ENCODE measurements around the gene GPR26. TPM values are rescaled to one million over a fixed set of nuclear protein-coding genes. Genes with fewer than 3 reads are reported as not detected.

Gene GPR26
- total RNA-seq, 2 donors from 2014 or later = not detected

GRCh38 chr10:123674741-123675140, 8.6 kb downstream of the GPR26 start:
- no peak for TF ChIP-seq CTCF (conservative IDR thresholded peaks at IDR 0.05)
- H3K27me3 ChIP-seq (ENCODE audit: control insufficient read depth, insufficient read depth, low read length, poor library complexity, severe bottlenecking) = peaks cover 5% of the 10 kb centered on the region
- H3K27me3 Mint-ChIP-seq (ENCODE audit: insufficient read depth) = peaks cover 12% of the 10 kb centered on the region
- H3K4me1 Mint-ChIP-seq = no peaks in the 10 kb centered on the region
- H3K36me3 ChIP-seq (ENCODE audit: control insufficient read depth, insufficient read depth, low read length) = no peaks in the 10 kb centered on the region
- H3K4me1 ChIP-seq (ENCODE audit: control insufficient read depth, insufficient read depth, low read length) = no peaks in the 10 kb centered on the region
- no peak for DNase-seq
- WGBS, 2 experiments (ENCODE audit: insufficient coverage in 1 of 2, insufficient read length in 1 of 2) = 89 to 92% methylated on average over 2 to 11 of the region's 11 CpGs
- no peak overlapping the region for H3K9ac ChIP-seq (ENCODE audit: extremely low read depth, low read length, poor library complexity, severe bottlenecking)
- no peaks in the 10 kb centered on the region for H3K36me3 Mint-ChIP-seq (ENCODE audit: low read depth)
- H3K27ac Mint-ChIP-seq = no peak overlapping the region
- H3K4me3 ChIP-seq (ENCODE audit: low read length) = no peak overlapping the region
- no peaks in the 10 kb centered on the region for H3K9me3 Mint-ChIP-seq
- no peaks in the 10 kb centered on the region for H3K9me3 ChIP-seq (ENCODE audit: control insufficient read depth, low read length)
- no peak overlapping the region for H3K4me3 Mint-ChIP-seq
- H3K27ac ChIP-seq (ENCODE audit: low read depth, low read length) = no peak overlapping the region

- Histone ChIP-seq H3K9me3 (ENCODE audit: control insufficient read depth, low read length) (no peaks in the 10 kb centered on the region), H3K27ac (ENCODE audit: low read depth, low read length) (no peak overlapping the region), H3K9ac (ENCODE audit: extremely low read depth, low read length, poor library complexity, severe bottlenecking) (no peak overlapping the region), H3K36me3 (ENCODE audit: control insufficient read depth, insufficient read depth, low read length) (no peaks in the 10 kb centered on the region), H3K4me1 (ENCODE audit: control insufficient read depth, insufficient read depth, low read length) (no peaks in the 10 kb centered on the region), H3K27me3 (ENCODE audit: control insufficient read depth, insufficient read depth, low read length, poor library complexity, severe bottlenecking) (no peaks in the 10 kb centered on the region), H3K4me3 (ENCODE audit: low read length) (no peak overlapping the region)
- Mint-ChIP-seq H3K9me3 (no peaks in the 10 kb centered on the region), H3K27me3 (ENCODE audit: insufficient read depth) (peaks cover 4% of the 10 kb centered on the region), H3K36me3 (ENCODE audit: low read depth) (no peaks in the 10 kb centered on the region), H3K4me3 (no peak overlapping the region), H3K4me1 (no peaks in the 10 kb centered on the region), H3K27ac (no peak overlapping the region)
- 72 to 83% methylated on average over 2 of the region's 4 CpGs for WGBS, 2 experiments (ENCODE audit: insufficient coverage in 1 of 2, insufficient read length in 1 of 2)
- no peak for DNase-seq
- TF ChIP-seq CTCF (conservative IDR thresholded peaks at IDR 0.05) = no peak
Measured at GRCh38 chr10:123675811-123676210, 9.7 kb downstream of the GPR26 start.

- Mint-ChIP-seq H3K4me3 (no peak overlapping the region), H3K27ac (no peak overlapping the region), H3K9me3 (no peaks in the 10 kb centered on the region), H3K4me1 (no peaks in the 10 kb centered on the region), H3K27me3 (ENCODE audit: insufficient read depth) (peaks cover 2% of the 10 kb centered on the region), H3K36me3 (ENCODE audit: low read depth) (no peaks in the 10 kb centered on the region)
- no peak overlapping the region for H3K9ac ChIP-seq (ENCODE audit: extremely low read depth, low read length, poor library complexity, severe bottlenecking)
- H3K27me3 ChIP-seq (ENCODE audit: control insufficient read depth, insufficient read depth, low read length, poor library complexity, severe bottlenecking) = no peaks in the 10 kb centered on the region
- no peaks in the 10 kb centered on the region for H3K4me1 ChIP-seq (ENCODE audit: control insufficient read depth, insufficient read depth, low read length)
- DNase-seq = no peak
- 80 to 100% methylated on average over 3 to 6 of the region's 6 CpGs for WGBS, 2 experiments (ENCODE audit: insufficient coverage in 1 of 2, insufficient read length in 1 of 2)
- H3K36me3 ChIP-seq (ENCODE audit: control insufficient read depth, insufficient read depth, low read length) = no peaks in the 10 kb centered on the region
- no peak overlapping the region for H3K4me3 ChIP-seq (ENCODE audit: low read length)
- no peaks in the 10 kb centered on the region for H3K9me3 ChIP-seq (ENCODE audit: control insufficient read depth, low read length)
- H3K27ac ChIP-seq (ENCODE audit: low read depth, low read length) = no peak overlapping the region
- no peak for TF ChIP-seq CTCF (conservative IDR thresholded peaks at IDR 0.05)
Measured at GRCh38 chr10:123677556-123677955, 11.4 kb downstream of the GPR26 start.

Data from endodermal cell (in vitro differentiated cells).